Hypothalamus (tissue), 51 donors: Measurements from ENCODE around the gene CCDC70.

Experiments
- DNase-seq, 51 donors: peaks; one replicate each; lab custom pipeline; 2025; lab: John Stamatoyannopoulos, UW

Gene CCDC70

DNA sequence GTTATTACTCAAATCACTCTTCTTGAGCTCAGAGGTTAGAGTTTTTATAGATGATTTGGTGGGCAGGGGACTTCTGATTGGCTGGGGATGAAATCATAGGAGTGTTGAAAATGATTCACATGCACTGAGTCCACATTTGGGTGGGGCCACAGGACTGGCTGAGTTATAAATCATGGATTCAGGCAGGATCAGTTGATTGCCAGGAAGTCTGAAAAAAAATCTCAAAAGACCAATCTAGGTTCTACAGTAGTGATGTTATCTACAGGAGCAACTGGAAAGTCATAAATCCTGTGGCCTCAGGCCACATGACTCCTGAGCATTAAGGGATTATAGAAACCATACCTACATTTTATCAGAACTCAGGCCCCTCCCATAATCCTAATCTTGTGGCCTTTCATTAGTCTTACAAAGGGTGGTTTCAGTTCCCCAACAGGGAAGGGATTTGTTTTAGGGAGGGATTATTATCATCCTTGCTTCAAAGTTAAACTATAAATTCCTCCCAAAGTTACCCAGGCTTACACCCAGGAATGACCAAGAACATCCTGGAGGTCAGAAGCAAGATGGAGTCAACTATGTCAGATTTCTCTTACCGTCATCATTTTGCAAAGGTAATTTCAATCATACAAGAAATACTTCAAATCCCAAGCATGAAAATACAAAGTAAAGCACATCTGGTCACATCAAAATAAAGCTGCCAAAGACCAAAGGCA lies 5.6 kb upstream of the CCDC70 start:
- no peak for DNase-seq

DNA sequence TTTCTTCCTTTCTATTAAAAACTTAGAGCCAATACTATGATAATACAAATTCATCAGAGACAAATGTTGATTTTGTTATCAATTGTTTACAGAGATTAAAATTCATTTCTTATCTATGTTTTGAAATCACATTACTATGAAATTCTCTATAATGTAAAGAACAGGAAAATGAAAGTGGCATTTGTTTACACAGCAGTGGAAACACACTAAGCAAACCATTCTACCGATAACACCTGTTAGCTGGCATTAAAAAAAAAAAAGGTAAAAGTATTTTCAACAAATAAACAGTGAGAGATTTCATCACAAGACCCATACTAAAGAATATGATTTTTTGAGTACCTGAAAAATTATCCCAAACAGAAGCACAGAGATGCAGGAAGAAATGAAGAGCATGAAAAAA lies 4.8 kb upstream of the CCDC70 start:
- DNase-seq, result no peak

DNA sequence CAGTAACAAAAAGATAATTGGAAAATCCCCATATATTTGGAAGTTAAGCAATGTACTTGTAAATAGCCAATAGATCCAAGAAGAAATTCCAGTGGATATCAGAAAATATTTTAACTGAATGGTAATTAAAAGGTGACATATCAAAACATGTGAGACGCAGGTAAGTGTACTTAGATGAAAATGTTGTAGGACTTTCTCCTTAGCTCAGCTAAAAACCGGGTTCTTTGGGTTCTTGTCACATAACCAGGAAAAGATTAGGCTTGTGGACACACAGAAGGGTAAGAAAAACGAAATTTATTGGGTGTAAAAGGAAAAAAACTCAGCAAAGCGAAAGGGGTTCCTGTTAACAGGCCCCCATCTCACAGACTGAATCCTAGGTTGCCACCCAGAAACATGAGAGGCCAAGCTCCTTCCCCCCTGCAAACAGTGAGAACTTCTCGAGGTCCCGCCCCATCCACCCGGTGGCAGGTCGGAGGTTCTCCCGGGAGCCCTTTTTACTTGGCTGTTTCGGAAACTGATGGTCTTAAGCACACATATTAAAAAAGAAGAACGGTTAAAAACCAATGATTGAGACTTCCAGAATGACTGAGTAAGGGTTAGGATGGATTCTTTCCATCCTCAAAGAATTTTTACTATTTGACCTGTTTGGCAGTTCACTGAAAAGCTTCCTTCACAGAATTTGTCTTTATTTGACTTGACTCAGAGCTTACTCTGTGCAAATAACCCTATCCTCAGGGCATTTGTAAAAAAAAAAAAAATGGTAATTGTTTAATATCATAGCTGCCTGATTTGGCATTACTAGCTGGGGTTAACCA lies 3.1 kb upstream of the CCDC70 start:
- DNase-seq, result no peak

DNA sequence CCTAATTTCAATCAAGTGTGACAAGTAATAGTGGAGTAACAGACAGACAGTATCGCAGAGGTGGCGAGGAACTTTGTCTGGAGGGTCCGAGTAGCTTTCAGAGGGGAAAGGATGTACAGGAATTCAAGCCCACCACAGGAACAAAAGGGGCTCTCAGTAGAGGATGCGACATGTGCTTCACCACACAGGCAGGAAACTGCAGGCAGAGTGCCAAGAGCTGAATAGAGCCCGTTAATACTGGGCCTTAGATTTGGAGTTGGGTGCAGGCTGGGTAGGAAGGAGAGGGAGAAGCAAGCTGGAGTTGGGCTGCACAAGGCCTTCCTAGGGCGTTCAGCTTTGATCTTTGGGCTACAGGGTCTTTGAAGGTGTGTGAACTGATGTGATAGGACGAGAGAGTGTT lies 1.2 kb downstream of the CCDC70 start:
- DNase-seq, result no peak

DNA sequence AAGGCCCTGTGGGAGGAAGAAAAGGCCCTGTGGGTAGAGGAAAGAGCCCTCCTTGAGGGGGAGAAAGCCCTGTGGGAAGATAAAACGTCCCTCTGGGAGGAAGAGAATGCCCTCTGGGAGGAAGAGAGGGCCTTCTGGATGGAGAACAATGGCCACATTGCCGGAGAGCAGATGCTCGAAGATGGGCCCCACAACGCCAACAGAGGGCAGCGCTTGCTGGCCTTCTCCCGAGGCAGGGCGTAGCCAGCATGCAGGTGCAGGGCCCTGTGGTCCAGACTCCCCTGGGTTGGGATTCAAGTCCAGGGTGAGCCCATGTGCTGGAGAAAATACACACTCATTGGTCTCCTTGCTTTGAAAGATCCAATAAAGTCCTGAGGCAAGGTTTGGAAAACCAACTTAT lies 4.1 kb downstream of the CCDC70 start:
- DNase-seq, result no peak

DNA sequence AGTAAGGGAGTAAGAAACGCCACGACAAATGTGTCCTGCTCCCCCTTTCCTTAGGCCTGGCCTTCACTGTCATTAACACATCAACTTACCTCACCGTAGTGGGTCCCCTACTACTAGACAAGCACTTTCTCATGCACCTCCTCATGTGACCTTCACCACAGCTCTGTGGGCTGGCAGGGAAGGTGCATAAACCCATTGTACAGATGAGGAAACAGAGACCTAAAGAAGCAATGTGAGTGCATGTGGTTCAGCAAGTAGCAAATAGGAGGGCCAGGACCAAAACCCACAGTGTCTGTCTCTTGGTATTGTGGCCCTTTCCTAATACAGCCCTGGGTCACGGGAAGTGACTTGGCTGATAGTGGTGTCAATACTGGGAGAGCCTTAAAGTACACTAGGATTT lies 5.3 kb downstream of the CCDC70 start:
- DNase-seq, result no peak

DNA sequence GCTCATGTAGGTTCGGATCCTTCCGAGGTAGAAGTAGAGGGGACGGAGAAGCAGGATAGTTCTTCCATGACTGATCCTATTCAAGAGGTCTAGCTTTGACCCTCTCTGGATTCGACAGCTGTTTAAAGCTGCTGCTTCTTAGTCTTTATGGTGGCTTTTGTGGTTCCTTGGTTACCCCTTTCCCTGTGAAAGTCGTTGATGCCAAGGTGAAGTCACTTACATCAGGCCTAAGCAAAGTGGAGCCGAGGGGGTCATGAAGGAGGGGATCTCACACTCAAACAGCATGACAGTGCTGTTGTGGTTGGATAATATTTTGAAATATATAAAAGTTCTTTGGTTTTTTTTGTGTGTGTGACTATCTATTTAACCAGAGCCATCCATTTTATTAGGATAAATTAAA lies 8.1 kb downstream of the CCDC70 start:
- no peak for DNase-seq

DNA sequence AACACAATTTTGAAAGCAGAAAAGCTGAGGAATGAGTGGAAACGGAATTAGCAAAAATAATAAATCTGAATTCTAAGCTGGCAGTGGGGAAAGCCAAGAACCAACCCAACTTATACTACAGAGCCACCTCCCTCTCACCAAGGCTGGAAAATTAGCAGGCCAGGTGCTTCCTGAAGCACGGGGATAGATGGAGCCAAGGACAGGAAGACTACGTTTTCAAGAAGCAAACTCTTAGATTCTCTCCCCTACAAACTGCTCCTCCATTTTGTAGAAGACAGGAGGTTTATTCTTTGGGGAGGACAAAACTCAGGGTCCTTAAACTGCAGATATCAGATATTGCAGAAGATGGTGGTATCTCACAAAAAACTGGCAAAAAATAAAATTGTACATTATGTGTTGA lies 8.8 kb downstream of the CCDC70 start:
- no peak for DNase-seq

DNA sequence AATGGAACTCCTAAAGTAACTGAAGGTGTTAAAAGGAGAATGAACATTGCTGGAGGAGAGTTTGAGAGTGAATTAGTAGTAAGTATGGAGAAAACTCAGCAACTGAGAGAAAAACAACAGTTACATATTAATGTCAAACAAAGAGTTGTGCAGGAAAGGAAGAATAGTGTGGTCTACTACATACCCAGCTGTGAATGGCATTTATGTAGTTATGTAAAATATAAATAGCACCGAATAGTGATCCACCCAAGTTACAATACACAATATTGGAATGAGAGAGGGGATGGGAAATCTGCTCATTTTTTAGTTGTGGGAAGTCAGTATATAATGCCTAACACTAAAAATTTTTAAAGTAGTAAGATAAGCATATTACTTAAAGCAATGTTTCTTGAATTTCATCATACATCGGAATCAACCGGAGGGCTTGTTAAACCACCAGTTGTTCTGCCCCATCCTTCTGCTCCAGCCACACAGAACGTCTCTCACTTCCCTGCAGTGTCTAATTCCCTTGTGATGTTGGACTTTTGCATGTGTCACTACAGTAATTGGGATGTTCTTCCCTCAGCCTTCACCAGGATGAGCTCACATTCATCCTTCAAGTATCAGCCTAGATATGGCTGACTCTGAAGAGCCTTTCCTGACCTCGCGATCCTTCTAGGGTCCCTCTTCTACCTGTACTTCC lies 11.5 kb downstream of the CCDC70 start:
- no peak for DNase-seq

DNA sequence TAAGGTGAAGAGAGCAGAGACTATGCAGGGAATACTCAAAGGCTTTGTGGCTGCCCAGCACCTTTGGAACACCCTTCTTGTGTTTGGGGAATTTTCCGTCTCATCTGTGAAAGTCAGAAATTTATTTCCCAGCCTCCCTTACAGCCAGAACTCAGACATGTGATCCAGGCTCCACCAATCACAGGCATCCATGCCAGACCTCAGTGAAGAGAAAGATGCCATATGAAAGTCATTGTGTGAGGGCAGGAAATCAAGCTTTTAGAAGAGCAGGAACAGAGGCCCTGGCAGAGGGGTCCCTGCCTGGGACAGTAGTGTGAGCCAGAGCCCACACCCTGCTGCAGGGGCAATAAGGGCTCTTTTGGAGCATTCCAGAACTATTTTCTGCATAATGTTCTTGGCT lies 12.1 kb downstream of the CCDC70 start:
- DNase-seq, result peak in 2 of 51 donors; percentile 4 to 25

DNA sequence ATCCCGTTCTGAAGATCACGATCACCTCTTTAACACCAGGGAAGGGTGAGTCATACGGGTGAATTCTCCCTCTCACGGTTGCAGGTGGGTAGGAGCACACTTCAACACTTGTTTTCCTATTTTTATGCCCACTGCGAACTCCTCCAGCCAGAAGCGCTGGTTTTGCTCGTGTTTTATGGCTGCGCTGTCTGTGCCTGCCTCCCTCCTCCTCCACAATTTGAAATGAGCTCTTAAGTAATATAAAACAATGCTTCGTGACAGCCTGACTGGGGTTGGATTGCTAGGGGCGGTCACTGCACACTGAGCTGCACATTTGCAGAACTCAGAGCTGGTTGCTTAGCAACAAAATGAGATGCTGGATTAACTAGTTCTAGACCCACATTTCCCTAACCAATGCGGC lies 12.9 kb downstream of the CCDC70 start:
- DNase-seq, result peak in 8 of 51 donors; percentile 6 to 64 (median 12)

DNA sequence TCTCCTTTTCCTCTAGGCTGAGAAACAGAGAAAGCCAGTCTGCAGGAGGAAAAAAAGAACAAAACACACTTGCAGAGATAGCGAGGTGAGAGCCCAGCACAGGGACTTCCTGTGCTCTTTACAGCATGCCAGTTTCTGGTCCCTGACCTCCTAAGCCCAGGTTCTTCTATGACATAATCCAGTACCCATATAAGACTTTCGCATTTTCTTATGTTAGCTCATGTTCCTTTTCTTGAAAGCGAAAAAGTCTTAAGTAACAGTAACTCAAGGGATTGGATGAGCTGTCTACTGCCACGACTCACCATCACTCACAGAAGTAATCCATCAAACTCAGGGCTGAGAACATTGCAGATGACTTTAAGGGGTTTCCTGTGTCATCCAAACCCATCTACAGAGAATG lies 17.4 kb downstream of the CCDC70 start:
- DNase-seq, result no peak

DNA sequence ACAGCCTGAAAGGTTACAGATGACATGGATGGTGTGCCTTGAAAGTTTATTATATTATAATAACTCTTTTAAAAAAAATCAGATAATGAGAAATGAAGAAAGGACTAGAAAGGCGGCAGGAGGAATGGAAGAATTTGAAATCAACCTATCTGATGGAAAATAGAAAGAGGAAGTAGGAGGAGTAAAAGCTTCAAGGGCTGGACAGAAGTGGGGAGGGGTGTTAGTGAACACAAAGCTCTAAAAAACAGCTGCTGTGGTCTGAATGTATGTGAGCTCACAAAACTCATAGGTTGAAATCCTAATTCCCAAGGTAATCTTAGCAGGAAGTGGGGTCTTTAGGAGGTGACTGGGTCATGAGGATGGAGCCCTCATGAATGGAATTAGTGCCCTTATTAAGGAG lies 19.5 kb downstream of the CCDC70 start:
- DNase-seq, result no peak

DNA sequence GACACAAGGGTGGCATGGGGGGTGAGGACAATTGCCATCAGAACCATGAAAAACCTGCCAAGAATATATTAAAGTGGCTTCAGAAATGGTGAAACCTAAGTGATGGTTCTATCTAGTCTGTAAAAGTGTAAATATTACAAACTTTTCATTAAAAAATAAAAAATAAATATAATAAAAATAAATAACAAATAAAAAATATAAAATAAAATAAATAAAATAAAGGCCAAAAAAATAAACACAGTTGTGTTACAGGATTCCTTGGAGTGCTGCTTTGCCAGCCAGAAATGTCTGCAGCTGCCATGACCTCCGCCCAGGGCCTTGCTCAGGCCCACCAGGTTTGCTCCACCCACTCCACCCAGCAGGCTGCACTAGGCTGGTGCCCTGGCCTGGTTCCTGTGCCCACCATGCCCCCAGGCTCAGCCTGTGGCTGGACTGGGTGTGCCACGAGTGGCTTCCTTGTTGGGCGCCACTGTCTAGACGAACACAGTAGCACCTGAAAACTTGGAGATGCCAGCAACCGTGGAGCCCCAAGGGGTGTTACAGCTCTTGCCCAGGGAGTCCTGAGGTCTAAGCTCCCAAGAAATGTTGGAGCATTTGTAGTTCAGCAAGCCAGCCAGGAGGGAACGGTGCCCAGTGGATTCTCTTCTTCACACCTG lies 20.9 kb downstream of the CCDC70 start:
- no peak for DNase-seq

DNA sequence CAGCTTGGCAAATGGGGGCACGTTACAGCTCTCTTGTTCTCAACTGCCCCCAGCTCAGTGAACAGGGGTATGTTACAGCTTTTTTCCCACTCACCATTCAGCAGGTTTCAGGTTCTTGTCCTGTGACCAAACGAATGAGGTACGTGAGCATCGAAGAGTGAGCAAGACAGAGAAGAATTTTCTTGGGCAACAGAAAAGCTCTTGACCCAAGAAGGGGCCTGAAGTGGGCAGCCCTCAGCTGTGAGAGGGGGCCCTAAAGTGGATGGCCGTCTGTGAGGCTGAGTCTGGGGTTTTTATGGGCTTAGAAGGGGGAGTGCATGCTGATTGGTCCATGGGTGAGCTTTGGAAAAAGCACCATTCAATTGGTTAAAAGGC lies 21.4 kb downstream of the CCDC70 start:
- no peak for DNase-seq

DNA sequence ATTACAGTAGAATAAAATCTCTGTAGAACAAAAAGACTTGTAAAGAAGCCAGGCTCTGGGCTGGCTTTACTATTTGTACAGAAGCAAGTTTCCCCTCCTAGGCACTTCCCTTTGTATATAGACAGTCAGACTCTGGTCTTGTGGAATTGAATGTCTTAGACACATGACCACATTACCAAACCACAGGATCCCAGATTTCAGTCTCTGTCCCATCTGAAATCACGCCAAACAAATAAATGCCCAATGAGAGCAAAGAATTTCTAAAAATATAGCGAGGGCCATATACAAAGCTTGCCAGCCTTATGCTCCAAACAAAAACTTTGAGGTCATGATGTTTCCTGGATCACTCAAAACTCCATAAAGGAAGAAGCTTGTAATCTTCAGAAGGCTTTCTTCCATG lies 23.9 kb downstream of the CCDC70 start:
- DNase-seq, result no peak

DNA sequence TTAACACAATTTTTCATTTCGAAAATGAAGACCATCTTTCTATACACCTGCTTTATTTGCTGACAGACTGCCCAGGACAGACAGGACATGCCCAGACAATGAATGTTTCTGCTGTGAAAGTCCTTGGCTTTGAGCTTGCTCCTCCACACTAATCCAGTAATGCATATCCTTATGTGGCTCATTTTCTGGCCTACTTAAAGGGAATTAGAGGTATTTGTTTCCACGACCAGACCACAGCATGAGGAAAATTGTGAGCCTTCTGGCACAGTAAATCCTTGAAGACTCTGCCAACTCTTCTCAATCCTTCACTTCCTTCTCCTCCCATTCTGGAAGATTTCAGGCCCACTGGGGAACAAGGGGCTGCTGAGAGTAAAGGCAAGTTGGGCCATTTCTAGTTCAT lies 25.7 kb downstream of the CCDC70 start:
- DNase-seq, result no peak

DNA sequence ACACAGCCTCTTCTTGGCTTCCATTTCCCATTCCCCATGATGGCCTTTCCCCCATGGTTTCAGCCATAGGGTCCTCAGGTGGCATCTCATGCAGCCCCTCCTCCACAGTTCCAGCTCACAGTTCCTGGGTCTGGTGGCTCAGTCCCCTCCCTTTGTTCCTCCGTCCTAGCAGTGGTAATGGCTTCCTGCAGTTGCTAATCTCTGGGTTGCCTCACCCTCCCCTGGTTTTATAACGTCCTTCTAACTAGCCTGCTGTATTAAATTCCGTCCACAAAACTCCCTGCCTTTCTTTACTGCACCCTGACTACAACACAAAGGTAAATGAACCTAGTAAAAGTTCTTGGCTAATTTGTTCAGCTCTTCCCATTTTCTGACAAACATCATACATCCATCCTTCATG lies 30.9 kb downstream of the CCDC70 start:
- no peak for DNase-seq

DNA sequence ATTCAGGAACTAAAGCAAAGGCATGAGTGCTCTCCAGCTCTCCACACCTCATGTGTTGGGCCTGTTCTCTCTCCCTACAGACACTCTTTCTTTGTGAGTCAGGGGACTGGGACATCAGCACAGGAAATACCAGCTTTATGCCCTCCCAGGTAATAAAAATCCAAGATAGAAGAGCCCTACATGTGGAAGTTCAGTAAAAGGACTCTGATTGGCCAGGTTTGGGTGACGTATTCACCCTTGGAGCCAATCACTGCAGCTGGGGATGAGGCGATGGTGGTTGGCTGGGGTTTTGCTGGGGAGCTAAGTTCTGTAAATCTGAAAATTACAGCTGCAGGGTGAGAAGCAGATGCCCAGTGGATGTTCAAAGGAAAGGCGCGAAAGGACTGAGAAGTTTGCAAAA lies 32.5 kb downstream of the CCDC70 start:
- no peak for DNase-seq

DNA sequence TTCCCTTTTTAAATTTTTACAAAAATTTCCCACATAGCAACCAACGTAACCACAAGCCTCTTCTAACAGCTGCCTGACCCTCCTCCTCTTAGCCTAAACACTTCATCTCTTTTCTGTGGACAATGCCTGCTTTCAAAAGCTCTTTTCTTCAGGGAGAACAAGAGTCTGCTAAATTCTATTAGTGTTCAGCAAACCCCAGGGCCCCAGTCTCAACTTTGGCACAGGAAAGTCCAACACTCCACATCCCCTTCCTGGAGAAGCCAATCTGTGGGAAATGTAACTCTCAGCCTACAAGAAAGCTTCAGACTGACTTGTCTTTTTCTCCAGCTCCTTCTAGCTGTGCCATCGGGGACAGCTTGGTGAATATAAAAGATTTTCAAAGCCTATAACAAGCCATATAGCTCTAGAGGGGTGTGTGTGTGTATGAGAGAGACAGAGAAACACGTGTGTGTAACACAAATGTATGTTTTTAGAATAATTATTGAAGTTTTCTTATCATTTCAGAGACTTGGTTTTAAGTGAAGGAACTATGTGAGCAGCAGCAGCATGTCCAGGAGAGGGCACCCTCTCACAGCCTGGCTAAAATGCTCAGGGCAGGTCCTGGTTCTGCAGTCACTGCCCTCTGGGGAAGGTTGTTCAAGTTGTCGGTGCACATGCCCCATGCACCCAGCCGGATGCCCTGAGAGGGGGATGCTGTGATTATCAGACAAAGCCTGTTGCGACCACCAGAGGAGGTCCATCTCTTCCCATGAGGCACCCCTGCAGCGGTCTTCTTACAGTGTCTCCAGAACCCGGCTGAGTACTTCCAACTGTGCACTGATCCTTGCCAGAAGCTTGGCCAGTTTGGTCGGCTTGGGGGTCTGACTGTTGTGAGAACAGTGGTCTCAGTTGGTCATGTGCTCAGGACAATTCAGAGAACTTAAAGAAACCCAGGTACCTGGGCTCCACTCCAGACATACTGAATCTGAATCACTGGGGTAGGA lies 34.4 kb downstream of the CCDC70 start:
- DNase-seq, result peak in 28 of 51 donors; percentile 1 to 64 (median 28)
